ENCODE measurements around the gene ADGRG1. TPM values are rescaled to one million over a fixed set of nuclear protein-coding genes. Genes with fewer than 3 reads are reported as not detected.

ADGRG1 gene
- total and polyA plus RNA-seq, 2 experiments from 2014 or later, result 0.21 TPM; not detected in 1

DNA sequence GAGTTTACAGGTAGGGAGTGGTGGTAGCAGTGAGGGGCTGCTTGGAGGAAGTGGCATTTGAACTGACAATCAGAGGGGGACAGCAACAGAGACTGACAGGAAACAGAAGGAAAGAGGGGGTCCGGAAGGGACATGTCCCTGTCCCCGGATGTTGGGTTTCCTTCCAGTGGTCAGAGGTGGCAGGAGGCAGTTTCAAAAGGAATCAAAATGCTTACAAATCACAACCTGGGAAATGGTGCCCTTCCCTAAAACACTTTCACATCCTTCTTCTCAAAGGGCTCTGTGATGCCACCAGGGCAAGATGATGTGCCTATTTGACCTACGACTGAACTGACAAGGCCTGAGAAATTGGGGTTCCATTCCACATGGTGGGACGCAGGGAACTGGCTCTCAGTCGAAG lies 19.7 kb downstream of the ADGRG1 start:
- H3K27ac ChIP-seq, result no peak overlapping the region
- H3K27me3 ChIP-seq, result no peaks in the 10 kb centered on the region
- no peak overlapping the region for H3K4me3 ChIP-seq
- TF ChIP-seq CTCF (IDR thresholded peaks at IDR 0.05; ENCODE audit: low read depth, low read length), result no peak
- no peaks in the 10 kb centered on the region for H3K36me3 ChIP-seq
- no peak for DNase-seq (ENCODE audit: low read depth in 1 of 2, low spot score in 1 of 2)
- H3K4me1 ChIP-seq (ENCODE audit: low read depth), result no peaks in the 10 kb centered on the region
- H3K9me3 ChIP-seq (ENCODE audit: low read depth), result no peaks in the 10 kb centered on the region

GRCh38 chr16:57648581-57649442 lies 20.4 kb downstream of the ADGRG1 start:
- H3K4me1 ChIP-seq (ENCODE audit: low read depth), result no peaks in the 10 kb centered on the region
- no peaks in the 10 kb centered on the region for H3K36me3 ChIP-seq
- no peak overlapping the region for H3K27ac ChIP-seq
- H3K27me3 ChIP-seq, result no peaks in the 10 kb centered on the region
- H3K4me3 ChIP-seq, result no peak overlapping the region
- DNase-seq (ENCODE audit: low read depth in 1 of 2, low spot score in 1 of 2), result peak; percentile 84 to 88
- no peaks in the 10 kb centered on the region for H3K9me3 ChIP-seq (ENCODE audit: low read depth)
- TF ChIP-seq CTCF (IDR thresholded peaks at IDR 0.05; ENCODE audit: low read depth, low read length), result peak; percentile 100

GRCh38 chr16:57649443-57649751 lies 21.0 kb downstream of the ADGRG1 start:
- Histone ChIP-seq H3K4me1 (ENCODE audit: low read depth) (no peaks in the 10 kb centered on the region), H3K4me3 (no peak overlapping the region), H3K27ac (no peak overlapping the region), H3K36me3 (no peaks in the 10 kb centered on the region), H3K27me3 (no peaks in the 10 kb centered on the region), H3K9me3 (ENCODE audit: low read depth) (no peaks in the 10 kb centered on the region)
- no peak for DNase-seq (ENCODE audit: low read depth in 1 of 2, low spot score in 1 of 2)
- TF ChIP-seq CTCF (IDR thresholded peaks at IDR 0.05; ENCODE audit: low read depth, low read length), result no peak

DNA sequence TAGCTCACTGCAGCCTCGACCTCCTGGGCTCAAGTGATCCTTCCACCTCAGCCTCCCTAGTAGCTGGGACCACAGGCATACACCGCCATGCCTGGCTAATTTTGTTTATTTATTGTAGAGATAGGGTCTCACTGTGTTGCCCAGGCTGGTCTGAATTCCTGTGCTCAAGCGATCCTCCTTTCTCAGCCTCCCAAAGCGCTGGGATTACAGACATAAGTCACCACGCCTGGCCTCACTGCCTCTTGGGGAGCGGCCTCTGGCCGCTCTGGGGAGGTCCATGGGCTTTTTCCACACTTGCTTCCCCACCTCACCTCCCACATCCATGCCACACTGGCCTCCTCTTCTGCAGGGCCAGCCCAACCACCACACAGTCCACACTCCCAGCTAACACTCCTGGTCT lies 21.4 kb downstream of the ADGRG1 start:
- Histone ChIP-seq H3K4me3 (no peak overlapping the region), H3K27ac (no peak overlapping the region), H3K9me3 (ENCODE audit: low read depth) (no peaks in the 10 kb centered on the region), H3K36me3 (no peaks in the 10 kb centered on the region), H3K27me3 (no peaks in the 10 kb centered on the region), H3K4me1 (ENCODE audit: low read depth) (no peaks in the 10 kb centered on the region)
- no peak for TF ChIP-seq CTCF (IDR thresholded peaks at IDR 0.05; ENCODE audit: low read depth, low read length)
- no peak for DNase-seq (ENCODE audit: low read depth in 1 of 2, low spot score in 1 of 2)

DNA sequence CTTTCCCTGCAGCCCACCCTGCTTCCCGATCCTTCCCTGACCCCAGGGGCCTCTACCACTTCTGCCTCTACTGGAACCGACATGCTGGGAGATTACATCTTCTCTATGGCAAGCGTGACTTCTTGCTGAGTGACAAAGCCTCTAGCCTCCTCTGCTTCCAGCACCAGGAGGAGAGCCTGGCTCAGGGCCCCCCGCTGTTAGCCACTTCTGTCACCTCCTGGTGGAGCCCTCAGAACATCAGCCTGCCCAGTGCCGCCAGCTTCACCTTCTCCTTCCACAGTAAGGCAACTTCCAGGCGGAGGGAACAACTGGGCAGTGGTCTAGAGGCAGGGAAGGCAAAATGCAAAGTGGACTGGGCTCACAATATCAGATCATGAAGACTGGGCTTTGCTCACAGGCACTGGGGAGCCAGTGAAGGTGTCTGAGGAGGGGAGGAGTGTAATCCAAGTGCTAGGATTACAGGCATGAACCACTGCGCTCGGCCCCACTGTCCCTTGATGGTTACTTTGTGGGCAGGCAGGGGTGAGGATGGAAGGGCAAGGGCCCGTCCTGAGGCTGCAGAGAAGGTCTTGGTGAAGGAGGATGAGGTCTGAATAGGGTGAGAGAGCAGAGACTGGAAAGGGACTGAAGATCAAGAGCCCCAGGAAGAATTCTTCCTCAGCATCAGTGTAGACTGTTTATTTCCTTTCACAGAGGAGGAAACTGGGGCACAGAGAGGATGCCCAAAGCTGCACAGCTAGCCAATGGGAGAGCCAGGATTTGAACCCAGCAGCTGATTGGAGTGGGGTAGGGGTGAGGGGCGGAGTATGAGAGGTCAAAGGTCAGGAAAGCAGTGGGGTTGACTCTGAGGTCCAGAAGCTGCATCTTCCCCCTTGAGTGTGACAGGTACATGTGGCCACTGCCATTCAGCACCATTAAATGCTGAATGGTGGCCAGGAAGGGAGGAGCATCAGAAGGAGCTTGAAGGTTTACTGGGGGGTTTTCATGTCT lies 23.2 kb downstream of the ADGRG1 start:
- peak in 1 of 2 donors; percentile 26 for DNase-seq (ENCODE audit: low read depth in 1 of 2, low spot score in 1 of 2)
- no peaks in the 10 kb centered on the region for H3K9me3 ChIP-seq (ENCODE audit: low read depth)
- H3K27me3 ChIP-seq, result no peaks in the 10 kb centered on the region
- H3K4me3 ChIP-seq, result no peak overlapping the region
- TF ChIP-seq CTCF (IDR thresholded peaks at IDR 0.05; ENCODE audit: low read depth, low read length), result no peak
- H3K36me3 ChIP-seq, result no peaks in the 10 kb centered on the region
- H3K27ac ChIP-seq, result no peak overlapping the region
- no peaks in the 10 kb centered on the region for H3K4me1 ChIP-seq (ENCODE audit: low read depth)
